Measurements from ENCODE around the gene DDX24.

The DDX24 gene

GRCh38 chr14:94018308-94018707 lies 62.7 kb downstream of the DDX24 start:
- DNase-seq = no peak

GRCh38 chr14:94016446-94016976 lies 64.5 kb downstream of the DDX24 start:
- DNase-seq = no peak

GRCh38 chr14:94015223-94015622 lies 65.8 kb downstream of the DDX24 start:
- no peak for DNase-seq

GRCh38 chr14:94014382-94014781 lies 66.6 kb downstream of the DDX24 start:
- no peak for DNase-seq

- DNase-seq = no peak
Measured at GRCh38 chr14:94011795-94012194, 69.2 kb downstream of the DDX24 start.

- no peak for DNase-seq
Measured at GRCh38 chr14:94010625-94011024, 70.4 kb downstream of the DDX24 start.

GRCh38 chr14:94009767-94010166 lies 71.2 kb downstream of the DDX24 start:
- DNase-seq = no peak

GRCh38 chr14:94008234-94008633 lies 72.8 kb downstream of the DDX24 start:
- DNase-seq = no peak

GRCh38 chr14:94005324-94006073 lies 75.5 kb downstream of the DDX24 start:
- DNase-seq = no peak

GRCh38 chr14:94004015-94004414 lies 77.0 kb downstream of the DDX24 start:
- DNase-seq = no peak

GRCh38 chr14:94003397-94003796 lies 77.6 kb downstream of the DDX24 start:
- DNase-seq = no peak

- DNase-seq = peak in 40 of 56 donors; percentile 4 to 67 (median 27)
Measured at GRCh38 chr14:94001501-94002396, 79.3 kb downstream of the DDX24 start.

GRCh38 chr14:94001016-94001415 lies 80.0 kb downstream of the DDX24 start:
- no peak for DNase-seq

GRCh38 chr14:94000267-94000666 lies 80.7 kb downstream of the DDX24 start:
- no peak for DNase-seq

- DNase-seq = no peak
Measured at GRCh38 chr14:93999573-93999972, 81.4 kb downstream of the DDX24 start.

GRCh38 chr14:93998871-93999403 lies 82.1 kb downstream of the DDX24 start:
- no peak for DNase-seq
